ENCODE data around the gene DSG2.

The DSG2 gene

GRCh38 chr18:31558567-31558966 is 60.6 kb downstream of the DSG2 start:
- no peak for DNase-seq

GRCh38 chr18:31562726-31563125 is 64.7 kb downstream of the DSG2 start:
- no peak for DNase-seq

- DNase-seq = no peak
These were observed 65.8 kb downstream of the DSG2 start for GRCh38 chr18:31563778-31564177.

- no peak for DNase-seq
These were observed 67.4 kb downstream of the DSG2 start for GRCh38 chr18:31565345-31565744.

GRCh38 chr18:31565782-31566512 is 68.0 kb downstream of the DSG2 start:
- no peak for DNase-seq

GRCh38 chr18:31566576-31567306 is 68.8 kb downstream of the DSG2 start:
- no peak for DNase-seq

- DNase-seq = no peak
These were observed 74.4 kb downstream of the DSG2 start for GRCh38 chr18:31572368-31572767.

- no peak for DNase-seq
These were observed 75.1 kb downstream of the DSG2 start for GRCh38 chr18:31573051-31573450.

GRCh38 chr18:31574359-31574758 is 76.4 kb downstream of the DSG2 start:
- no peak for DNase-seq

- no peak for DNase-seq
These were observed 77.7 kb downstream of the DSG2 start for GRCh38 chr18:31575515-31576257.

- DNase-seq = no peak
These were observed 78.7 kb downstream of the DSG2 start for GRCh38 chr18:31576670-31577069.

GRCh38 chr18:31577195-31577594 is 79.2 kb downstream of the DSG2 start:
- no peak for DNase-seq

GRCh38 chr18:31578126-31578525 is 80.1 kb downstream of the DSG2 start:
- DNase-seq = no peak

GRCh38 chr18:31579375-31579774 is 81.4 kb downstream of the DSG2 start:
- no peak for DNase-seq

GRCh38 chr18:31581498-31582197 is 83.7 kb downstream of the DSG2 start:
- DNase-seq = no peak

- DNase-seq = no peak
These were observed 85.3 kb downstream of the DSG2 start for GRCh38 chr18:31583185-31583854.

GRCh38 chr18:31585991-31586390 is 88.0 kb downstream of the DSG2 start:
- no peak for DNase-seq

- DNase-seq = no peak
These were observed 88.6 kb downstream of the DSG2 start for GRCh38 chr18:31586616-31587015.

GRCh38 chr18:31587529-31587928 is 89.6 kb downstream of the DSG2 start:
- no peak for DNase-seq

- no peak for DNase-seq
These were observed 92.6 kb downstream of the DSG2 start for GRCh38 chr18:31590570-31590969.

- DNase-seq = no peak
These were observed 93.1 kb downstream of the DSG2 start for GRCh38 chr18:31591113-31591512.

GRCh38 chr18:31591628-31592027 is 93.7 kb downstream of the DSG2 start, which contains the start of gene TTR:
TTR (plus strand) TSS chr18:31591877; CDS start chr18:31591903, 26 bp downstream.
- DNase-seq = no peak
